T-helper 17 cell (primary cell): ENCODE data around the gene STXBP6. TPM values are rescaled to one million over a fixed set of nuclear protein-coding genes. Genes with fewer than 3 reads are reported as not detected.
"Not testable (repeated sequence)": the region's sequence is repeated elsewhere in the genome, so short reads cannot be mapped to it uniquely, and the experiment has no call there.

Experiments
- ATAC-seq: fragments of 150-1000 bp; cut with Tn5 transposase; 2 replicates; pipeline ENCODE4 v1.10.0; 2021; ENCODE audit warnings: mild to moderate bottlenecking, moderate library complexity
- DNase-seq, 3 donors: peaks; one replicate each; pipeline versions ENCODE4 v3.0.0 to v3.0.0-alpha.2; 2020 to 2021
- H3K9me3 ChIP-seq: one replicate; pipeline ENCODE4 v1.7.0; 2013; ENCODE audit warnings: low read length, mild to moderate bottlenecking; ENCODE audit not compliant: control insufficient read depth, poor library complexity, severe bottlenecking
- H3K27ac Mint-ChIP-seq: one replicate; pipeline ENCODE4 v1.8.0; 2022; ENCODE audit warnings: mild to moderate bottlenecking, moderate library complexity, mixed read lengths
- H3K27me3 Mint-ChIP-seq: one replicate; pipeline ENCODE4 v1.8.0; 2022; ENCODE audit warnings: mixed read lengths
- H3K36me3 Mint-ChIP-seq: one replicate; pipeline ENCODE4 v1.8.0; 2022; ENCODE audit warnings: low read depth, mixed read lengths
- H3K4me1 Mint-ChIP-seq: one replicate; pipeline ENCODE4 v1.8.0; 2022; ENCODE audit warnings: mild to moderate bottlenecking, mixed read lengths
- H3K4me3 Mint-ChIP-seq: one replicate; pipeline ENCODE4 v1.8.0; 2022; ENCODE audit warnings: mild to moderate bottlenecking, moderate library complexity, mixed read lengths
- total RNA-seq, 4 donors: library from RNA in 2 of 4; stranded (reverse) in 2 of 4; gene quantifications; one replicate each; pipeline ENCODE4 v1.2.3 and lab custom pipeline; 2022 to 2026

Gene STXBP6
- total RNA-seq, 2 donors from 2014 or later: not detected

- no peaks in the 10 kb centered on the region for H3K36me3 Mint-ChIP-seq
- H3K27me3 Mint-ChIP-seq: peaks cover 62% of the 10 kb centered on the region
- H3K27ac Mint-ChIP-seq: no peak overlapping the region
- H3K4me1 Mint-ChIP-seq: peaks cover 2% of the 10 kb centered on the region
- ATAC-seq (no peak), DNase-seq (no peak)
- no peak overlapping the region for H3K4me3 Mint-ChIP-seq
- no peaks in the 10 kb centered on the region for H3K9me3 ChIP-seq
Measured at GRCh38 chr14:24808412-24808811, 241.5 kb downstream of the STXBP6 start.

- no peak overlapping the region for H3K4me3 Mint-ChIP-seq
- H3K36me3 Mint-ChIP-seq: peaks cover 2% of the 10 kb centered on the region
- no peaks in the 10 kb centered on the region for H3K9me3 ChIP-seq
- H3K4me1 Mint-ChIP-seq: peaks cover 2% of the 10 kb centered on the region
- ATAC-seq: no peak
- no peak overlapping the region for H3K27ac Mint-ChIP-seq
- H3K27me3 Mint-ChIP-seq: peaks cover 64% of the 10 kb centered on the region
- no peak for DNase-seq
Measured at GRCh38 chr14:24806061-24806678, 243.8 kb downstream of the STXBP6 start.

- ATAC-seq (no peak), DNase-seq (no peak)
- Mint-ChIP-seq H3K27me3 (peaks cover 73% of the 10 kb centered on the region), H3K36me3 (peaks cover 2% of the 10 kb centered on the region), H3K27ac (no peak overlapping the region), H3K4me1 (peaks cover 2% of the 10 kb centered on the region), H3K4me3 (no peak overlapping the region)
- H3K9me3 ChIP-seq: no peaks in the 10 kb centered on the region
Measured at GRCh38 chr14:24804552-24805212, 245.3 kb downstream of the STXBP6 start.

GRCh38 chr14:24803933-24804494, 245.9 kb downstream of the STXBP6 start:
- DNase-seq: no peak
- H3K4me3 Mint-ChIP-seq: no peak overlapping the region
- H3K4me1 Mint-ChIP-seq: peaks cover 2% of the 10 kb centered on the region

GRCh38 chr14:24803426-24803825, 246.5 kb downstream of the STXBP6 start:
- not testable (repeated sequence) for H3K4me1 Mint-ChIP-seq, H3K9me3 ChIP-seq, H3K4me3 Mint-ChIP-seq, DNase-seq, ATAC-seq, H3K27ac Mint-ChIP-seq, H3K36me3 Mint-ChIP-seq
- H3K27me3 Mint-ChIP-seq: peaks cover 71% of the 10 kb centered on the region

More at GRCh38 chr14:24803933-24804494, 245.9 kb downstream of the STXBP6 start:
- ATAC-seq: no peak
- H3K27ac Mint-ChIP-seq: no peak overlapping the region
- H3K27me3 Mint-ChIP-seq: peaks cover 75% of the 10 kb centered on the region
- H3K36me3 Mint-ChIP-seq: peaks cover 2% of the 10 kb centered on the region
- no peaks in the 10 kb centered on the region for H3K9me3 ChIP-seq

GRCh38 chr14:24802236-24802635, 247.7 kb downstream of the STXBP6 start:
- H3K36me3 Mint-ChIP-seq: peaks cover 2% of the 10 kb centered on the region
- H3K9me3 ChIP-seq: no peaks in the 10 kb centered on the region
- H3K4me1 Mint-ChIP-seq: peaks cover 2% of the 10 kb centered on the region
- H3K27ac Mint-ChIP-seq: no peak overlapping the region
- peaks cover 60% of the 10 kb centered on the region for H3K27me3 Mint-ChIP-seq
- no peak for ATAC-seq
- no peak overlapping the region for H3K4me3 Mint-ChIP-seq
- no peak for DNase-seq

GRCh38 chr14:24801024-24801423, 248.9 kb downstream of the STXBP6 start:
- no peaks in the 10 kb centered on the region for H3K4me1 Mint-ChIP-seq

GRCh38 chr14:24798911-24799462, 251.0 kb downstream of the STXBP6 start:
- no peak overlapping the region for H3K4me3 Mint-ChIP-seq
- no peaks in the 10 kb centered on the region for H3K4me1 Mint-ChIP-seq
- ATAC-seq (no peak), DNase-seq (no peak)
- no peak overlapping the region for H3K27ac Mint-ChIP-seq
- H3K27me3 Mint-ChIP-seq: peaks cover 46% of the 10 kb centered on the region
- H3K9me3 ChIP-seq: no peaks in the 10 kb centered on the region
- peaks cover 2% of the 10 kb centered on the region for H3K36me3 Mint-ChIP-seq

More at GRCh38 chr14:24801024-24801423, 248.9 kb downstream of the STXBP6 start:
- H3K9me3 ChIP-seq: no peaks in the 10 kb centered on the region
- DNase-seq: no peak
- Mint-ChIP-seq H3K27me3 (peaks cover 48% of the 10 kb centered on the region), H3K27ac (no peak overlapping the region), H3K36me3 (peaks cover 2% of the 10 kb centered on the region), H3K4me3 (no peak overlapping the region)
- no peak for ATAC-seq

GRCh38 chr14:24795406-24795805, 254.5 kb downstream of the STXBP6 start:
- DNase-seq: no peak
- no peak overlapping the region for H3K4me3 Mint-ChIP-seq
- peaks cover 35% of the 10 kb centered on the region for H3K27me3 Mint-ChIP-seq
- H3K4me1 Mint-ChIP-seq: no peaks in the 10 kb centered on the region
- H3K27ac Mint-ChIP-seq: no peak overlapping the region
- H3K36me3 Mint-ChIP-seq: no peaks in the 10 kb centered on the region
- ATAC-seq: no peak
- no peaks in the 10 kb centered on the region for H3K9me3 ChIP-seq

- no peak for ATAC-seq
- no peak overlapping the region for H3K27ac Mint-ChIP-seq
- no peak for DNase-seq
- H3K36me3 Mint-ChIP-seq: no peaks in the 10 kb centered on the region
- H3K9me3 ChIP-seq: no peaks in the 10 kb centered on the region
- peaks cover 29% of the 10 kb centered on the region for H3K27me3 Mint-ChIP-seq
- H3K4me3 Mint-ChIP-seq: no peak overlapping the region
- no peaks in the 10 kb centered on the region for H3K4me1 Mint-ChIP-seq
Measured at GRCh38 chr14:24794644-24795305, 255.2 kb downstream of the STXBP6 start.

GRCh38 chr14:24790196-24790595, 259.8 kb downstream of the STXBP6 start:
- Mint-ChIP-seq H3K27ac (no peak overlapping the region), H3K27me3 (peaks cover 34% of the 10 kb centered on the region), H3K4me3 (no peak overlapping the region), H3K4me1 (no peaks in the 10 kb centered on the region), H3K36me3 (no peaks in the 10 kb centered on the region)
- DNase-seq (no peak), ATAC-seq (no peak)
- no peaks in the 10 kb centered on the region for H3K9me3 ChIP-seq

GRCh38 chr14:24789378-24789884, 260.5 kb downstream of the STXBP6 start:
- Mint-ChIP-seq H3K4me3 (no peak overlapping the region), H3K36me3 (no peaks in the 10 kb centered on the region), H3K4me1 (no peaks in the 10 kb centered on the region), H3K27ac (no peak overlapping the region), H3K27me3 (peaks cover 34% of the 10 kb centered on the region)
- no peak for ATAC-seq
- no peak for DNase-seq
- H3K9me3 ChIP-seq: no peaks in the 10 kb centered on the region

GRCh38 chr14:24785698-24786097, 264.2 kb downstream of the STXBP6 start:
- Mint-ChIP-seq H3K36me3 (no peaks in the 10 kb centered on the region), H3K27me3 (peaks cover 12% of the 10 kb centered on the region), H3K4me3 (no peak overlapping the region), H3K27ac (no peak overlapping the region), H3K4me1 (no peaks in the 10 kb centered on the region)
- ATAC-seq: no peak
- H3K9me3 ChIP-seq: no peaks in the 10 kb centered on the region
- no peak for DNase-seq
